HG03064 (cell line): Measurements from ENCODE around the gene SH3GLB1.

ENCODE experiments used
- ATAC-seq: cut with Tn5 transposase; IDR thresholded peaks from one replicate; pipeline ENCODE4 v1.9.1; 2021; ENCODE audit warnings: low read depth; ENCODE audit not compliant: unreplicated experiment

Gene SH3GLB1

GRCh38 chr1:86769065-86769464, 64.7 kb downstream of the SH3GLB1 start:
- ATAC-seq = no peak

GRCh38 chr1:86773341-86774288, 69.2 kb downstream of the SH3GLB1 start:
- peak; percentile 21 for ATAC-seq

DNA sequence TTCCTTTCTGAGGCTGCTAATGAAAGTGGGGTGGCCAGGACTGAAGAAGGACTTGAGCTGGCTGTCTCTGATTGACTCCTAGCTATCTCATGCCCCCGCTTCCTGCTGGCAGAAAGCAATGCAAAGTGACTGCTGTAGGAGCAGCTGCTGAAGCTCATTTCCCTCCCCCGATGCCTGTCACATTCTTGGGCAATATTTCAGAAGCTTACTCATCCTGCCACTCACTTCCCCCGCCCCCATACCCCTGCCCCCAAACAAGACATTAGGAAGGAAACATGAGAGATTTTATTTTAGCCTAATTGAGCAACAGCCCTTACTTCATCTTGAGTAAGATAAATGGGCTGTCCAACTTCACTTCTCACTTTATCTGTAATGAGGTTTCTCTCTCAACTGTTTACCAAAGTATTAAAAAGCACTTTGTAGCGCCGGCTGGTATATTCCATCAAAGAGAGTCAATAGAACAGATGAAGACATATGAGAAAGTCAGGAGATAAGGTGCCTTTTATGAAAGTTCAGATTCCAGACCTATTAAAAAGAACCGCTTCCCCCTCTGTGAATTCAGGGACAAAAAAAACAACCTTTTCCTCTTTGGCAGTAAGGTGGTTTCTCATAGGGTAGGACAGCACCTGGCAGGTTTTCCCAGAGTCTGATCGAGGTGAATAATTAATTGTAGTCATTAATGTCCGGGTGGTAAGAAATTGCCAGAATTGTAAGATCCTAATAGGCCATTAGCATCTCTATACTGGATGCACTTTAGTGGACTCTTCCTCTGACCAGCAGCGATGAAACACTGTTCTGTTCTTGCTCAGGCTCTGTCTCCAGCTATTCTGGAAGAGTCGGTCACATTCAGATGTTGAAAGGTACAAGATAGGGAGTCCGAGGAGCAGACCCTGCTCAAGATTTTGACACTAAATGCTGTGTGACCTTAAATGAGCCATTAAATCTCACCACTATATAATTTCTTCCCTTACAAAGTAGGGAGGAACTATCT, 70.2 kb downstream of the SH3GLB1 start:
- ATAC-seq = peak; percentile 87

DNA sequence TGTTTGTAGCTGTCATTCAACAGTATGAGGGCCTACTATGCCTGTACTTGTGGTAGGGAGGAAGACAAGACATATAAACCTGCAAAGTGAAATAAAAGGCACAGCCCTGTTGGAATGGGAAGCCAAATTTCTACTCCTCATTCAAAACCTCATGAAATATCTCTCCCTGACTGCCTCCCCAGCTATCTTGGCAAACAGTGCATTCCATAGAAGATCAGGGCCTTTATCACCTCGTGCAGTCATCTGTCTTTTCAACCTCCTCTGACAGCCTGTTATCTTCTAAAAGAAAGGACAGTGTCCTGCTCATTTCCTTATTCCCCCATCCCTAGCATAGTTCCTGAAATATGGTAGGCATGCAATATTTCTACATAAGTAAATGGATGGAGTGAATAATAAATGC, 71.0 kb downstream of the SH3GLB1 start:
- ATAC-seq = no peak

DNA sequence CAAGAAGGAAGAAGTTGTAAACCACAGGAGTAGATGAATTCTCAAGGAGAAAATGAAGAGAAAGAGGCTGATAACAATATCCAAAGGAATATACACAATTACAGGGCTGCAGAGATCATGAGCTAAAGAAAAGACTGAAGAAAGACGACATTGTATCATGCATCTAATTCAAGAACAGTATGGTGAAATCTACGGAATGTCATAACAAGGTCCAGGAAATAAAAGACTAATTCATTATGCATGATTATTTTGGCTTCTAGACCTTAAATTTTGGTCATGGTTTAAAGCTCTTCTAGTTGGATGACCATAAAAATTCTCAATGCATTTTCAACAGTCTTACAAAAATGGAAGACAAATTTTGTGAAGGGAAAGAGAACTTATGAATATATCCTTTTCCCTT, 71.7 kb downstream of the SH3GLB1 start:
- no peak for ATAC-seq

DNA sequence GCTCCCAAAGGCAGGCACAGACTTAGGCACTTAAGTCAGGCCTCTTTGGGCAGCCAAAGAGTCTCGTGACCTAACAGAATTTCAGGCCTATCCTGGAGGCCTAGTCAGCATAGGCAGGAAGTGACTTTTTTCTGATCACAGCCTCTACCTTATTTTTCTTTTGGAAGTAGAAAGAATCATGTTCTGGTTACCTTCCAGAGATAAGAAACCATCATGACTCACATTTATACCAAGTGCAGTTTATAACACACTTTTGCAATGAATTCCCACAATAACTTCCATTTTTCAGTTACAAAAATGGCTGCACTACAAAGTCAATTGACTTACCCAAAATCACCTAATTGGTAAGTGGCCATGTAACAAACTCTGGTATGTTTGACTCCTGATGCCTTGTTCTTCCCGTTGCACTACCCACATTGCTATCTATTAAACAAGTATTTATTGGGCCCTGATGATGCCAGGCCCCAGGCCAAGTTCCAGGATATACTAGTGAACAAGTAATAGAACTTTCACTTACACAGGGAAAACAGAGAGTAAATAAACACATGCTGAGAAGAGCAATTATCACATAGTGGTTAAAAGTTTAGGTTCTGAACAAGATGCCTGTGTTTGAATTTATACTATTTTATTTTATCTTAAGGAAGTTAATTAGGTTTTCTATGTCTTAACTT, 74.3 kb downstream of the SH3GLB1 start:
- no peak for ATAC-seq

GRCh38 chr1:86779308-86780191, 75.2 kb downstream of the SH3GLB1 start:
- ATAC-seq = no peak

GRCh38 chr1:86782482-86782881, 78.1 kb downstream of the SH3GLB1 start:
- no peak for ATAC-seq

- no peak for ATAC-seq
Observed at GRCh38 chr1:86787621-86788020, 83.2 kb downstream of the SH3GLB1 start.

GRCh38 chr1:86788300-86789206, 84.2 kb downstream of the SH3GLB1 start:
- ATAC-seq = no peak

DNA sequence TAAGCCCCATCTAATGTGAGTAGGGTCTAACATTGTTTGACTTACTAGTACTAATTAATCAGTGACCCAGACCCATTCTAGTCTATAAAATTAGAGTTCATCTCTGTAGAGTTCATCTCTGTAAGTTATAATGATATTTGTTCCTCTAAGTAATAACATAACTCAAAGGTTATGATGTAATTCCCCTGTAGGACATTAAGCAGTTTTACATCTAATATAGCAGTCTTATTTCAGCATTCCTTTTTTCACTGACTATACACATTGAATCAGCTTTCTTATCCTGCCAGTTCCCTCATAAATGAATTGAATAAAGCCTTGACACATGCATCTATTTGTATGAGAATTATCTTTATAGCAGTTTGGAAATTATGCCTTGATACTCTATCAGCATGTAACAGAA, 90.9 kb downstream of the SH3GLB1 start:
- ATAC-seq = no peak
